ENCODE measurements around the gene PRDX5. TPM values are rescaled to one million over a fixed set of nuclear protein-coding genes. Genes with fewer than 3 reads are reported as not detected.

Gene PRDX5
- 225 and 228 TPM in 2 replicates for total RNA-seq (2021)
- long read RNA-seq, transcript PRDX5-202 (4 exons, 463 nt), result minor isoform, 5 of 371 reads
- long read RNA-seq, transcript PRDX5-203 (5 exons, 596 nt), result minor isoform, 8 of 371 reads
- long read RNA-seq, transcript PRDX5-201 (6 exons, 893 nt), result major isoform, 330 of 371 reads
- long read RNA-seq, partial matches to known transcripts, result 7 of 371 reads
- long read RNA-seq, other reads (novel, unspliced or antisense), result 21 of 371 reads

- 0 out of 2 replicates have a peak, but pooled peaks cover under 1% of the 10 kb centered on the region for H3K79me2 ChIP-seq (ENCODE audit: insufficient read depth, low read length)
- H3K27ac ChIP-seq (ENCODE audit: insufficient read length, low read depth, low read length), result peak within 1 kb of the TSS; percentile 79
- H4K5ac ChIP-seq (ENCODE audit: insufficient read length, low read depth, low read length), result no peak within 1 kb of the TSS
- no peak within 1 kb of the TSS for H3T11ph ChIP-seq (ENCODE audit: low read length)
- Mint-ChIP-seq H3K27me3 (ENCODE audit: low read depth) (no peaks in the 10 kb centered on the region), H3K4me1 (peaks cover 17 to 18% of the 10 kb centered on the region in 2 experiments), H3K9me3 (no peaks in the 10 kb centered on the region), H3K27ac (peak within 1 kb of the TSS; percentile 99 to 100 (median 99)), H3K4me3 (peak within 1 kb of the TSS; percentile 90 to 93), H3K36me3 (ENCODE audit: insufficient read depth in 1 of 3, low read depth in 3 of 3) (peaks cover 25 to 45% (median 43%) of the 10 kb centered on the region in 3 experiments; a peak in 6 of 7 replicates)
- no peak within 1 kb of the TSS for H4K91ac ChIP-seq (ENCODE audit: insufficient read length, low read depth, low read length)
- H3K4ac ChIP-seq (ENCODE audit: low read depth, low read length), result no peak within 1 kb of the TSS
- no peak within 1 kb of the TSS for H2BK15ac ChIP-seq (ENCODE audit: low read depth, low read length)
- peak within 1 kb of the TSS; percentile 76 for H3K18ac ChIP-seq (ENCODE audit: insufficient read length, low read depth, low read length)
- peak within 1 kb of the TSS; percentile 65 for H3K4me2 ChIP-seq (ENCODE audit: insufficient read depth, insufficient read length, low read length)
- H3K23me2 ChIP-seq (ENCODE audit: insufficient read length, low read depth, low read length, poor library complexity, severe bottlenecking), result peaks cover 3% of the 10 kb centered on the region
- H3K56ac ChIP-seq (ENCODE audit: insufficient read length, low read depth, low read length), result no peak within 1 kb of the TSS
- no peak within 1 kb of the TSS for H2BK20ac ChIP-seq (ENCODE audit: low read depth, low read length, poor library complexity, severe bottlenecking)
- peak within 1 kb of the TSS; percentile 77 for H3K14ac ChIP-seq (ENCODE audit: insufficient read depth, low read length)
- H3K9me3 ChIP-seq (ENCODE audit: control insufficient read depth, low read depth, low read length), result no peaks in the 10 kb centered on the region
- WGBS (ENCODE audit: extremely low coverage, insufficient read length, low lambda C conversion rate), result no CpG with 5 or more reads among the region's 61 CpGs
- H2AK5ac ChIP-seq (ENCODE audit: insufficient read length, low read length), result no peak within 1 kb of the TSS
- peak; percentile 32; the same call in 2 of the 3 replicates for TF ChIP-seq CTCF (conservative IDR thresholded peaks at IDR 0.05)
- H3K27me3 ChIP-seq (ENCODE audit: insufficient read depth, low read length), result no peaks in the 10 kb centered on the region
- no peak within 1 kb of the TSS for H3K23ac ChIP-seq (ENCODE audit: insufficient read length, low read depth, low read length)
- peak; percentile 94 for DNase-seq
- no peaks in the 10 kb centered on the region for H3K4me1 ChIP-seq (ENCODE audit: insufficient read depth, low read length)
- H2BK5ac ChIP-seq (ENCODE audit: insufficient read length, low read length), result no peak within 1 kb of the TSS
- H2BK120ac ChIP-seq (ENCODE audit: low read depth, low read length, poor library complexity, severe bottlenecking), result no peak within 1 kb of the TSS
- no peak within 1 kb of the TSS for H4K8ac ChIP-seq (replicated peaks; ENCODE audit: insufficient read length, low read depth, low read length)
- peaks cover 2% of the 10 kb centered on the region for H4K20me1 ChIP-seq (ENCODE audit: control insufficient read depth, insufficient read depth, insufficient read length)
- H2BK12ac ChIP-seq (ENCODE audit: insufficient read length, low read depth, low read length), result no peak within 1 kb of the TSS
- peak within 1 kb of the TSS; percentile 73 for H3K9ac ChIP-seq (ENCODE audit: extremely low read depth, insufficient read length, low read length)
- peak within 1 kb of the TSS; percentile 43 for H2AFZ ChIP-seq (ENCODE audit: low read length)
- H3K79me1 ChIP-seq (ENCODE audit: insufficient read depth, low read depth, low read length, poor library complexity, severe bottlenecking), result no peaks in the 10 kb centered on the region
These were observed at the start of gene PRDX5 for GRCh38 chr11:64317961-64318765. PRDX5 (plus strand) TSS chr11:64318121; CDS start chr11:64318216, 95 bp downstream.
